OCI-M2 (cell line): ENCODE data around the gene TSC2.
"Not testable (repeated sequence)": the region's sequence is repeated elsewhere in the genome, so short reads cannot be mapped to it uniquely, and the experiment has no call there.

Experiments
- DNase-seq: peaks from one replicate; lab custom pipeline; 2025; ENCODE audit not compliant: unreplicated experiment; lab: John Stamatoyannopoulos, UW

TSC2 gene

GRCh38 chr16:2030036-2030435, 17.7 kb upstream of the TSC2 start:
- no peak for DNase-seq

GRCh38 chr16:2031081-2031577, 16.7 kb upstream of the TSC2 start:
- no peak for DNase-seq

GRCh38 chr16:2032285-2033056, 15.3 kb upstream of the TSC2 start:
- no peak for DNase-seq

GRCh38 chr16:2033057-2033908, 14.5 kb upstream of the TSC2 start:
- DNase-seq, result no peak

GRCh38 chr16:2033909-2034695, 13.7 kb upstream of the TSC2 start:
- DNase-seq, result not testable (repeated sequence)

- DNase-seq, result no peak
Measured at GRCh38 chr16:2034696-2035430, 12.9 kb upstream of the TSC2 start.

GRCh38 chr16:2035431-2036199, 12.2 kb upstream of the TSC2 start:
- no peak for DNase-seq

- no peak for DNase-seq
Measured at GRCh38 chr16:2036200-2036966, 11.4 kb upstream of the TSC2 start.

- no peak for DNase-seq
Measured at GRCh38 chr16:2037115-2037514, 10.7 kb upstream of the TSC2 start.

- no peak for DNase-seq
Measured at GRCh38 chr16:2037647-2038381, 10.0 kb upstream of the TSC2 start.

GRCh38 chr16:2038382-2039231, 9.2 kb upstream of the TSC2 start:
- DNase-seq, result no peak

- DNase-seq, result no peak
Measured at GRCh38 chr16:2039274-2040031, 8.3 kb upstream of the TSC2 start.

- DNase-seq, result no peak
Measured at GRCh38 chr16:2040041-2040786, 7.6 kb upstream of the TSC2 start.

GRCh38 chr16:2040787-2041522, 6.8 kb upstream of the TSC2 start:
- DNase-seq, result no peak
